ENCODE data around the gene CDCP2.

CDCP2 gene

DNA sequence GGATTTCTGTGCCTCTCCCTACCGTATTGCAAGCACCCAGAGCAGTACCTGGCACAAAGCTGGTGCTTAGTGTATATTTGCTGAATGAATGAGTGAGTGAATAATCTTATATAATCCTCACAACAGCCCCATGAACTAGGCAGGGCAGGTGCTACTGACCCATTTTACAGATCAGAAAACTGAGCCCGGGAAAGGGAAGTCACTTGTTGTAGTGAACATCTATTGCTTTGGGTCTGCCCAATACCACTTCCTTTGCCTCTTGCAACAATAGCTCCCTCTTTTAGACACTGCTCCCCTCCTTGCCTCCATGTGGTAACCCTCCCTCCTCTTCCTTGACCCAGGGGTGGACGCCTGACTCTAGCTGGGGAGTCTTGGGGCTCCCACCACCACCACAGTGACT, 3.1 kb downstream of the CDCP2 start:
- TF ChIP-seq, protein P1, sequence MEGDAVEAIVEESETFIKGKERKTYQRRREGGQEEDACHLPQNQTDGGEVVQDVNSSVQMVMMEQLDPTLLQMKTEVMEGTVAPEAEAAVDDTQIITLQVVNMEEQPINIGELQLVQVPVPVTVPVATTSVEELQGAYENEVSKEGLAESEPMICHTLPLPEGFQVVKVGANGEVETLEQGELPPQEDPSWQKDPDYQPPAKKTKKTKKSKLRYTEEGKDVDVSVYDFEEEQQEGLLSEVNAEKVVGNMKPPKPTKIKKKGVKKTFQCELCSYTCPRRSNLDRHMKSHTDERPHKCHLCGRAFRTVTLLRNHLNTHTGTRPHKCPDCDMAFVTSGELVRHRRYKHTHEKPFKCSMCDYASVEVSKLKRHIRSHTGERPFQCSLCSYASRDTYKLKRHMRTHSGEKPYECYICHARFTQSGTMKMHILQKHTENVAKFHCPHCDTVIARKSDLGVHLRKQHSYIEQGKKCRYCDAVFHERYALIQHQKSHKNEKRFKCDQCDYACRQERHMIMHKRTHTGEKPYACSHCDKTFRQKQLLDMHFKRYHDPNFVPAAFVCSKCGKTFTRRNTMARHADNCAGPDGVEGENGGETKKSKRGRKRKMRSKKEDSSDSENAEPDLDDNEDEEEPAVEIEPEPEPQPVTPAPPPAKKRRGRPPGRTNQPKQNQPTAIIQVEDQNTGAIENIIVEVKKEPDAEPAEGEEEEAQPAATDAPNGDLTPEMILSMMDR (IDR thresholded peaks at IDR 0.05; ENCODE audit: extremely low read depth, missing control alignments), result no peak
- DNase-seq (ENCODE audit: low spot score), result no peak

- DNase-seq (ENCODE audit: low spot score), result no peak
- TF ChIP-seq, protein P1 (IDR thresholded peaks at IDR 0.05; ENCODE audit: extremely low read depth, missing control alignments), result no peak
Measured at GRCh38 chr1:54144366-54144765, 8.4 kb downstream of the CDCP2 start.

DNA sequence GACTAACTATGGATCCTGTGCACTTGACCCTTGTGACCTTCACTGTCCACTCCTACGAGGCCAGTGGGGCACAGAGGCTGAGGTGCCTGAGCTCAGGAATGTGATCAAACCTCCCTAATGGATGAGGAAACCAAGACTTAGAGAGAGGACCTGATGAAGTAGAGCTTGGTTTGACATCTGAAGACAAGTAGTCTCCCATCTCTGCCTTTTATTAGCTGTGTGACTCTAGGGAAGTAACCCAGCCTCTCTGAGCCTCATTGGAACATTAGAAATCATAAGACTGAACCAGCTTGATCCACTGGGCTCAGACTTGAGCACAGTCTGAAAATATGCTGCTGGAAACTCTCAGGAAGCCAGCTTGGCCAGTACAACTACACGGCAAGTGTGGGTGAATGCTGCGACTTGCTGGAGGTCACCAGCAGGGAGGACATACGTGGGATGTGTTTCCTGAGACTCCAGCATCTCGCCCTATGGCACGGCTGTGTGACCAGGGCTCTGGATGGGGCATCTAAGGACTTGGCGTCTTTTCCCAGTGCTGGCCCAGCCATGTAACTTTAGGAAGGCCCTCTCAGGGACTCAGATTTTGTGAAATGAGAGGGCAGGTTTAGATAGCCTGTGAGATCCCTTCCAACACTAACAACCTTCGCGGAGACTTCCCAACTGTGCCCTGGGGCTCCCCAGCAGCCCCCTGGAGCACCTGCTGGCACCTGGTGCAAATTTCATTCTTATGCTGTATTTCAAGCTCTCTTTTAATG, 10.5 kb downstream of the CDCP2 start:
- no peak for DNase-seq (ENCODE audit: low spot score)
- TF ChIP-seq, protein P1 (IDR thresholded peaks at IDR 0.05; ENCODE audit: extremely low read depth, missing control alignments), result no peak

- DNase-seq (ENCODE audit: low spot score), result no peak
- TF ChIP-seq, protein P1 (IDR thresholded peaks at IDR 0.05; ENCODE audit: extremely low read depth, missing control alignments), result no peak
Measured at GRCh38 chr1:54139711-54140110, 13.1 kb downstream of the CDCP2 start.

GRCh38 chr1:54138994-54139393, 13.8 kb downstream of the CDCP2 start:
- TF ChIP-seq, protein P1 (IDR thresholded peaks at IDR 0.05; ENCODE audit: extremely low read depth, missing control alignments), result no peak
- no peak for DNase-seq (ENCODE audit: low spot score)

DNA sequence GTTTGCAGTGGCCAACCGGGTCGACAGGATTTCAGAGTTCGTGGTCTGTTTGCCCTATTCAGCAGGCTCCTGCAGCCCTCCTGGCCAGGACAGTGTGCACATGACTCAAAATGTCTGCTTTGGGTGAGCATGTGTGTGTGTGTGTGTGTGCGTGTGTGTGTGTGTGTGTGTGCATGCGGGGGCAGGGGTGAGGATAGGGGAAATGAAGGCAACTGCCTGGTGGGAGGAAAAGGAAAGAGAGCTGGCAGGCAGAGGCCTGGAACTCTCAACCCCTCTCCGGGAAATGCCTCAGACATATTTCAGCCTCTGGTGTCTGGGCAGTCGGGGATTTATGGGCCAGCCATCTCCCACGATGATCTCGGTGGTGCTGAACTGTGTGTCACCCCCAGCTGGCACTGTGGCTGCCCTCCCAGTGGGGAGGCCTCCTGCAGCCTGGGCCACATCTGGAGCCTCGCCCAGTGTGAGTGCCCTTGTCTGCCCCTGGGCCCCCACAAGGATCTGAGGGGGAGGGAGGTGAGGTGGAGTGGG, 15.2 kb downstream of the CDCP2 start:
- TF ChIP-seq, protein P1 (IDR thresholded peaks at IDR 0.05; ENCODE audit: extremely low read depth, missing control alignments), result no peak
- no peak for DNase-seq (ENCODE audit: low spot score)

- DNase-seq (ENCODE audit: low spot score), result no peak
- TF ChIP-seq, protein P1 (IDR thresholded peaks at IDR 0.05; ENCODE audit: extremely low read depth, missing control alignments), result no peak
Measured at GRCh38 chr1:54136963-54137533, 15.8 kb downstream of the CDCP2 start.
